CD4-positive, alpha-beta T cell treated with Interleukin-12 subunit alpha and Interleukin-12 subunit beta, for 1 hour (primary cell): Measurements from ENCODE around the gene PGP.

Source experiments
- DNase-seq: peaks from one replicate; pipeline ENCODE4 v3.0.0-alpha.2; 2020

PGP gene

DNA sequence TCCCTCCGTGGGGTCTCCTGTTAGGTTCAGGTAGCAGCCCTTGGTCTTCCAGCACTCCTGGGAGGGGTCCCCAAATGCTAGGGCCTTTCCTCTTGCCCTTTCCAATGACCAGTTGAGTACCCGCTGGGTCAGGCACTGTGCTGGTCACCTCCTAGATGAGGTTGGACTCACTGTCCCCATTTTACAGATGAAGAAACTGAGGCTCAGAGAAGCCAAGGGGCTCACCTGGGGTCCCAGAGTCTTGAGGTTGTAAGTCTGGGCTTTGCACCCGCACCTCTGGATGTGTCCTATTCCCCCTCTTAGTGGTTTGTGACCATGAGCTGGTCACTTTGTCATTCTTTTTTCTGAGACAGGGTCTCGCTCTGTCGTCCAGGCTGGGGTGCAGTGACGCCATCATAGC, 16.9 kb downstream of the PGP start:
- no peak for DNase-seq

DNA sequence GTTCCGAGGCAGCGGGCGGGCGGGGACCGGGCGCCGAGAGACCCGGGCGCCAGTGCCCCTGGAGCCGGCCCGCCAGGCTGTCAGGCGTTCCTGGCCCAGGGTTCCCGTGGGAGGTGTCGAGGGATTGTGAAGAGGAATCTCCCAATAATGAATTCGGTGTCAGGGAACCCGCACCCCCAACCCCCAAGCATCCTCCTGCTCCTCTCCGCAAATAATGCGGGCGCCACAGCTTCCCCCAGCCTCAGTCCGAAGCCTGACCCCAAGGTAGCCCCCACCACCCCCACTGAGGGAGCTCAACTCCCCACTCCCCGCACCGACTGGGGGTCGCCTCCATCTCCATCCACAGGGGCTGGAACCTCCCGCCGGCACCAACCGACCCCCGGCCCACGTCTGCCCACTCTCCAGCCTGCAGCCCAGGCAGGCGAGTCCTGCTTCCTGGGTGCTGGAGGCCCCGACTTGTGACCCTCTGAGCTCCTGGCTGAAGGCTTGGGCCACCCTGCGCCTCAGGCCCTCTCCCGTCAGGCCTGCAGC, 17.6 kb downstream of the PGP start:
- no peak for DNase-seq

DNA sequence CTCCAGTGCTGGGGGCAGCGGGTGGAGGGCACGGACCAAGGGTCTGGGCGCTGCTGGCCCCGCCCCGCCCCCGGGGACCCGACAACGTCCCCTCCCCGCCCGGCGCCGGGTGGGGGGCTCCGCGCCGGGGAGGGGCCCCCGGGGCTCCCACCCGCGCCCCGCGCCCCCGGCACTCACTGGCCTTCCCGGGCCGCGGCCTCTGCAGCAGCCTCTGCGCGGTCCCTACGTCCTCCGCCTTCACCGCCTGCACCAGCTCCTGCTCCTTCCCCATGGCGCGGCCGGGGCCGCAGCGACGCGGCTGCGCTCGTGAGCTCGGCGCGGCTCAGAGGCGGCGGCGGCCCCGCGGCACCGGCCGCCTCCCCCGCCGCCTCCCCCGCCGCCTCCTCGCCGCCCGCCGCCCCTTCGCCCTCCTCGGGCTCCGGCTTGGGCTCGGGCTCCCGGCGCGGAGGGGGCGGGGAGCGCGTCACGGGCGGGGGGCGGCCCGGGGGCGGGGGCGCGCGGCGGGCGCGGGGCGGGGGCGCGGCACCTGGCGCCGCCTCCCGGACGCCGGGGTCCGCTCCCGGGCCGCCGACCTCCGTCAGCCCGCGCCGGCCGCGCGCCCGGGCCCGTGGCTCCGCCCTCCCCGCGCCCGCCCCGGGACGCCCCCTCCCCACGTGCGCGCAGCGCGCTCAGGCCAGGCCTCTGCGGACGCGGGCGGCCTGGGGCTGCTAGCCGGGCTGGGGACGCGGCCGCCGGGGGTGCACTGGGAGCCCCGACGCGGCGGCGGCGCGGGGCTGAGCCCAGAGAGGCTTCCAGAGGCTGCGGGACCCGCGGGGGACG, 18.3 kb downstream of the PGP start, which contains the start of gene CASKIN1:
TSS of gene CASKIN1 (minus strand) at position 444 of the 819 bp plus-strand sequence. CDS start at position 271, 173 bp downstream.
- DNase-seq: peak; percentile 11

DNA sequence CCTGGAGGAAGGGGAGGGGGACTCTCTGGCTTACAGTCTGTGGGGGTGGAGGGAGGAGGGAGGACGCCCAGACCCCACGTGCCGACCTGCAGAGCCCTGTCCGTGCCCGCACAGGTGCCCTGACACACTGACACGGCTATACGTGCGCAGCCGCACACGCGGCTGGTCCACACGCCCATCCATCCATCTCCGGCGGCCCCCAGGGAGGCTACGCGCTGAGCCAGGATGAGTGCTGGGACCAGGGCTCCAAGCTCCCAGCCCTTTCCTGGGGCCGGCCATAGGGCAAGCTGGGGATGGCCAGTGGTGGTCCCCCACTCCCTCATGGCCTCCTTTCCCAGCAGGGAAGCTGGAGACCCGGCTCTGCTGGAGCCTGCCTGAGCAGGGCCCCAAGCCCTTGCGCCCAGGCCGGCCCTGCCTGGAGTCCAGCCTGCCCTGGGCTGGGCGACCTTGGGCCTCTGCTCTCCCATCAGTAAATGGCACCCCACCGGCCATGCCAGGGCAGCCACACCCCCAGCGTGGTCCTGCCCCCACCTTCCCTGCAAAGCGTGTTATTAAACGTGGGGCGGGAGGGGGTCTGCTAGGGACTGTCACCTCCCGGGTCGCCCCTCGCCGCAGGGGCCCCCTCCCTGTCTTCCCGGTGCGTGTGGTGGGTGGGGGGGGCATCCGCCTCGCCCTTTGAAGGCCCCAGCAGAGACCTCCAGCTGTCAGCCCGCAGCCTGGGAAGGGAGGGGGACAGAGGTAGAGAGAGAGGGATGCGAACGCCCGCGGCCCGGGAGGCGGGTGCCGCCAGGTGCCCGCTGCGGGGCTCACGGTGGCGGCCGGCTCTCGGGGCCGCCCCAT, 19.1 kb downstream of the PGP start:
- peak; percentile 5 for DNase-seq

DNA sequence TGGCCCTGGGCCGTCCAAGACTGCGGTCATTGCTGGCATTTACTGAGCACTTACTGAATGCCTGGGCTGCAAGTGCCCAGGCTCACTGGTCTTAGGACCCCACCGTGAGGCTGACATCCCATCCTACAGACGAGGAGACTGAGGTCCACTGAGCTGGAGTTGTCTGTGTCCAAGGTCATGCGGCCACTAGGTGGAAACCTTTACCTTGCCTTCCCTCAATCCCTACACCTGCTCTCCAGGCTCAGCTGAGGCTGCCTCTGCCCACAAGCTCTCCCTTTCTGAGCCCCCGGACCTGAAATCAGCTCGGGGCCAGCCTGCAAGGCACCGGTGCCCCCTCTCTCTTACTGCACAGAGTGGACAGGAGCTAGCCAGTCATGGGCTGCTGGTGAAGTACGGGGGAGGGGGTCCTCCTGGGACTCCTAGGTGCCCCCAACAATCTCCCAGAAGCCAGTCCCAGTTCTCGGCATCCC, 19.8 kb downstream of the PGP start:
- peak; percentile 70 for DNase-seq

DNA sequence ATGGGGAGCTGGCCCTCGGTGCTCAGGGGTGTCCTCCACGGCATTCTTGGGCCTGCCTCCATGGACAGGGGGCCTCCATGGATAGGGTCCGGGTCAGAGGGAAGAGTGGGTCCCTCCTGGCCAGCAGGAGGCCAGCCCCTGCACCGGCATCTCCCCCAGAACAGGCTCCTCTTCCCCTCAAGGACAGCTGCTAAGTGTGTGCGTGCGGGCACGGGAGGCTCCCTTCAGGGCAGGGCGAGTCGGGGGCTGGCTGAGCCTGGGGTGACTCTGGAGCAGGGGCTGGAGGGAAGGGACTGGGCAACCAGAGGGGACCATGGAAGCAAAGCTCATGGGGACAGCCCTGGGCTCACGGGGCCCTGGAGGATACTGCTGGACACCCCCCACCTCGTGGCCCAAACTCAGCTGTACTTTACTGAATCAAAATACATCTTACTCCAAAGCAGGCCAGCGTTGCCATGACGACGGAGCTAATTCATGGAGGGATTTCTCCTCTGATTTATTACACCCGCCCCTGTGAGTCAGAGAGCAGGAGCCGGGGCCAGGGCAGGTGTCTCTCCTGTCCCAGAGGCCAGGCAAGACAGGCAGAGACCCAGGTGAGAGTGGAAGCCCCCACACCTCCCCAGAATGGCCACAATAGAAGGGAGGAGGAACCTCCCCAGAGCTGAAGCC, 20.3 kb downstream of the PGP start:
- DNase-seq: no peak

DNA sequence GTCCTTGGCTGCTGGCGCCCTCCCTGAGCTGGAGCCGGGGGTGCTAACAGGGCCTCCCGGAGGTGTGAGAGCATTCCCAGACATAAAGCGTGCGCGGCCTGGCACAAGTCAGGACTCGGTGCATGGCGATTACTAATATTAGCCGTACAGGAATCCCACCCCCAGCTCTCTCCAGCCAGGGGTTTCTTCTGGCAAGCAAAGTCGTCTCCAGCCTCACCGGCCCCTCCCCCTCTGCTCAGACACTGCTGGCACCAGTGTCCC, 23.3 kb downstream of the PGP start:
- no peak for DNase-seq

DNA sequence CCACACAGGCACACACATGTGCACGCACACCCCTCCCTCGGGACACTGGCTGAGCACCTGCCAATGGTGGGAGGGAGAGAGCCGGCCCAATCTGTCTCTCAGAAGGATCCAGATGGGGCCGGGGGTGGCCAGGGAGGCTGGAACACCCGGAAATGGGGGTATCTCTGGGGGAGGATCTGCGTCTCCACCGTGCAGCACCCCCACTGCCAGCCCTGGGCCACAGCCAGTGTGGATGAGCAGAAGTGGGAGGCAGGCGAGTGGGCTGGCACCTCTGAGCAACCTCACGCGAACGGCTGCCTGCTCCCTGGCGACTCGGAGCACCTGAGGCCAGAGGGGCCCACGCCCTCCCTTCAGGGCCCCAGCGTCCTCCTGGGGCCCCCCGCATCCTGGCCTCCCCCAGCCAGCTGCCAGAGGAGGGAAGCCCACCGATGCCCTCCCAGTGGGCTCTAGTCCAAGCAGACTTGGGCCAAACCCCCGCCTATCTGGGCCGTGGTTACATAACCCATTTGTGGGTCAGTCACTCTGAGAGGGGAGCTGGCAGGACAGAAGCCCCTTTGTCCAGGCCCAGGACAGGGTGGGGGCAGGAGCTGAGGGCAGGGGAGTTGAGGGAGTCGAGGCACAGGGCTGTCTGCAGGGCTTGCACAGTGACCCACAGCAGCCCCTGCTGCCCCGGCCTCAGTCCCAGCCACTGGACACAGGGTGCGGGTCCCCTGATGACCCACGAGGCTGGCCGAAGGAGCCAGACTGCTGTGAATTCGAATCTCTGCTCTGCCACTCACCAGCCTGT, 23.8 kb downstream of the PGP start:
- DNase-seq: no peak

DNA sequence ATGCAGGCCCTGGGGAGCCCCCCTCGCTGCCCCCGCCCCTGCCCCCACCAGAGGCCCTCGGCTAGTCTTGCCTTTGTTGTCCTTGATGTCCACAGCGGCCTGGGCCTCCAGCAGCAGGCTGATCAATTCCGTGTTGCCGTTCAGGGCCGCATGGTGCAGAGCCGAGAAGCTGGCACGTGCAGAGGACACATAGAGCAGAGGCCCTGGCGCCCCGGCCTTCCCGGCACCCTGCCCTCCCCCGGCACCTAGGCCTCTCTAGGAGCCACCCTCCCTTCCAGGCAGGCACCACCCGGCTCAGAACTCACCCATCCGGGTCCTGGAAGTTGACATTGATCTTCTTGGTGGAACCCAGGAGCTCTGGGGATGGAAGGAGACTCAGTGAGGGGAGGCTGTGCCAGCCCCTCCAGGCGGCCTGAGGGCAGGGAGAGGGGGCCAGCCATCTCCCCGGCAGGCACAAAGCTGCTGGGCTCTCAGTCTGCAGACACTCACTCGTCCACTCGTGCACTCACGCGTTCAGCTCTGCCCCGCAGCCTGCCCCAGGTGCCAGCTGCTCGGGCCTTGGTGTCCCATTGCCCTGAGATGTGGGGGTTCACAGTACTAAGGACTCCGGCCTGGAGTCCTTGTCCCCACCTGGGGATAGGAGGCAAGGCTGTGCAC, 24.5 kb downstream of the PGP start:
- no peak for DNase-seq

DNA sequence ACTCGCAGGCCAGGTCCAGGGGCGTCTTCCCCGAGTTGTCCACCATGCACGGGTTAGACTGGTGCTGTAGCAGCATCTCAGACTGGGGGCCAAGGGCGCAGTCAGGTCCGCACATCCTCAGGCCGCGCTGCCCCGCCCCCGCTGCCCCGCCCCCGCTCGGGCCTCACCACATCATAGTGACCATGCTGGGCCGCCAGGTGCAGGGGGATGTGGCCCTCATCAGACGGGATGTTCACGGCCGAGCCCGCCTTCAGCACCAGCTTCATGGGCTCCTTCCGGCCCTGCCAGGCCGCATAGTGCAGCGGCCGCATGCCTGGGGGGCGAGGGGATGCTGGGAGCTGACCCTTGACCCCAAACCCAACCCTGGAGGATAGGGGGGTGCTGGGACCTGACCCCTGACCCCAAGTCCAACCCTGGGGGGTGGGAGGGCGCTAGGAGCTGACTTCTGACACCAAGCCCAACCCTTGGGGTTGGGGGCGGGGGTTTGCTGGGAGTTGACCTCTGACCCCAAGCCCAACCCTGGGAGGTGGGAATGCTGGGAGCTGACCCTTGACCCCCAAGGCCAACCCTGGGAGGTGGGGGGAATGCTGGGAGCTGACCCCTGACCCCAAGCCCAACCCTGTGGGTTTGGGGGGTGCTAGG, 25.3 kb downstream of the PGP start:
- no peak for DNase-seq

DNA sequence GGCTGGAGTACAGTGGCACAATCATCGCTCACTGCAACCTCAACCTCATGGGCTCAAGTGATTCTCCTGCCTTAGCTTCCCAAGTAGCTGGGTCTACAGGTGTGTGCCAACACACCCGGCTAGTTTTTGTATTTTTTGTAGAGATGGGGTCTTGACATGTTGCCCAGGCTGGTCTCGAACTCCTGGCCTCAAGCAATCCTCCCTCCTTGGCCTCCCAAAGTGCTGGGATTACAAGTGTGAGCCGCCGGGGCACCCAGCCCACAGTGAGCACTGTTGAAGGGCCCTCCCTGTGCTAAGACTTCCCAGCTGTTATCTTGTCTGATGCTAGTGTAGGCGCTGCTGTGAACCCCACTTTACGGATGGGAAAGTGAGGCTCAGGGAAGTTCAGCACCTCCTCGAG, 26.2 kb downstream of the PGP start:
- DNase-seq: no peak

DNA sequence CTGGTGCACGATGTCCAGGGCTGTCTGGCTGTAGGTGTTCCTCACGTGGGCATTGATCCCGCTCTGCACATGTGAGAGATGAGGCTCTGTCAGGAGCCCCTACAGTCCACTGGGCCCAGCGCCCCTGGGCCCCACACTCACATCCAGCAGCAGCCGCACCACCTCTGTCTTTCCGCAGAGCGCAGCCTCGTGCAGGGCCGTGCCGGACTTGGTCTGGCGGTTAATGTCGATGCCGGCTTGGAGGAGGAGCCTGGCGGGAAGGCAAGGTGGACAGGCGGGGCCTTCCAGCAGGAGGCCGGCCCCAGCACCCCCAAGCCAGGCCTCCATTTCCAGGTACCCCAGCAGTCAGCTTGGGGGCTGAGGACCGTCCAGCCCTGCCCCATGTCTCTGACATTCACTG, 27.4 kb downstream of the PGP start:
- DNase-seq: no peak

DNA sequence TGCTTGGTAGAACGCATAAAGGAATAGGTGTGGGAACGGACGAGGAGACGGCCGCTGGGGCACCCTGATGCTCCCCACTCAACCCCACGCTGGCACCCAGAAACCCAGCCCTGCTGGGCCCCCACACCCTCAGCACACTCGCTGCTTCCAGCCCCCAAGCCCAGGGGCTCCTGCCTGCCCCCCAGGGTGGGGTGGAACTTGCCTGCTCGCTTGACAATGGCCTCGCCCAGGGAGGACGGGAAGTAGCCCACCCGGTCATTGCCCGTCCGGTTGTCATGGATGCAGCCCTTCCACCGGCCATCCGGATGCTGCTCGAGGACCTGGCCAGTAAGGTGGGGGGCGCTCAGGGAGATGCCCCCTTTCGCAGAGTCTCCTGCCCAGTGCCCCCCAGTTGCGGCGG, 28.1 kb downstream of the PGP start:
- no peak for DNase-seq

DNA sequence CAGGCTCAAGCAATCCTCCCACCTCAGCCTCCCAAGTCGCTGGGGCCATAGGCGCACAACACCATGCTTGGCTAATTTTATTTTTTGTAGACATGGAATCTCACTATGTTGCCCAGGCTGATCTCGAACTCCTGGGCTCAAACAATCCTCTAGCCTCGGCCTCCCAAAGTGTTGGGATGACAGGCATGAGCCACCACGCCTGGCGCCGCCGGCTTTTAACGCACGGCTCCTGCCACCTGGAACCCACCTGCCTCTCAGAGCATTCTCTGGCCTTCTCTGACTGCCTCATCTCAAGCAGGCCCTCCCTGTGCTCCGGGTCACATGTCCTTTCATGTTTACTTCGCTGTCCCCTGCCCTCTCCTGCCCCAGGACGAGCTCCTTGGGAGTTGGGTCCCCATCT, 28.6 kb downstream of the PGP start:
- no peak for DNase-seq

DNA sequence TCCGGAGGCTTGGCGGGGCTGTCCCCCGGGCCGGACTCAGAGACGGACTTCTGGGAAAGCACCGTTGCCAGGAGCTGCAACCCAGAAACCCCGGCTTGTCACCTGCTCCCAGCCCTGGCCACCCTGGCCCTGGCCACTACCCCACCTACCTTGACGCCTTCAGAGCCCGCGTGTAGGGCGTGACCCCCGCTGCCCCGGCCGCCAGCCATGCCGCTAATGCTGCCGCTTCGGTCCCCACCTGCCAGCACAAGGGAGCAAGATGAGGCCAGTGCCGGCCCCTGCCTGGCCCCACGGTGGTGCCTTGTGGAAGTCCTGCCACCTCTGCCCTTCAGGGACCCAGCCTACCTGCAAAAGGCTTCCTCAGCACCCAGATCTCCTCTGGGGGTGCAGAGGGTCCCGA, 29.7 kb downstream of the PGP start:
- DNase-seq: no peak

DNA sequence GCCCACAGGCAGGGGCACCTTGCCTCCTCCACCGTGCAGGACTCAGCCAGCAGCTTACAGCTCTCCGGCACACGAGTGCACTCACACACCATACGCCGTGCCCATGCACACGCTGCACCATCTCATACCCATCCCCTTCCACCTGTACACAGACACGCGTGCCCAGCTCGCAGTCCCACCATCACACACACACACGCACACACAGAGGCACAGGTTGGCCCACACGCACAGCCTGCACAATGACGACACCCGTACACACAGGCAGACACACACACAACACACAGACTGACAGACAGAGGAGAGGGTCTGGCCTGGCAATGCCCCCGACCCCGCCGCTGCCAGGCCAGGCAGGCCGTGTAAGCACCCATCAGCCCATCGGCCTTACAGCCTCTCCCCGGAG, 30.3 kb downstream of the PGP start:
- no peak for DNase-seq

DNA sequence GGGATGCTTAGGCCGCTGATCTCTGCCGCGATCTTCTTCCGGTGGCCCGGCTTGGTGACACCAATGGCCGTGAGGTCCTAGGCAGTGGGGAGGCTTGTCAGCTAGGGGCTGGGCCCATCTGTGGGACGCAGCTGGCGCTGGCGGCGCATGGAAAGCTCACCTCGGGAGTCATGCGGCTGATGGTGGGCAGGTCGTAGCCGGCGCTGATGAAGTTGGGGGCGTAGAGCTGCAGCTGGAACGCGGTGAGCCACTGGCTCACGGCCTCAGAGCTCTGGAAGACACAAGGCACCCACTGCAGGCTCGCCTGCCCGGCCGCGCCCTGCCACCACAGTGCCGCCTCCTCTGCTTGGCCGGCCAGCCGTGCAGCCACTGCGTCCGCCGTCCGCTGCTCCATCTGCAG, 31.0 kb downstream of the PGP start:
- no peak for DNase-seq

DNA sequence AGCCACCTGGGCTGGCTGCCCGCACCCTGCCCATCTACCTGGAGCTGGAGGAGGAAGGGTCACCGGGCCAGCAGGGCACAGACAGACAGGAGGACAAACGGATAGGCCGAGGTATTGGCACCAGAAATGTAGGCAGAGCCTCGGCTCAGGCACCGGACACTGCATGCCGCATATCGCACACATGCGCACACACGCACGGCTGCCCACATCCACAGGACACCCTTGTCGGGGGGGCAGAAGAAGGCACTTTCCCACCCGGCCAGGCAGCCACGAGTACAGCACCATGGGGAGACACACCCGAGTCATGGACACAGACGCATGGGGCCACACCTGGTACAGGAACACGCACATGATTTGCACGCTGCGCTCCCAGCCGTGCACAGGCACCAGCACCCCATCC, 32.7 kb downstream of the PGP start:
- DNase-seq: no peak

DNA sequence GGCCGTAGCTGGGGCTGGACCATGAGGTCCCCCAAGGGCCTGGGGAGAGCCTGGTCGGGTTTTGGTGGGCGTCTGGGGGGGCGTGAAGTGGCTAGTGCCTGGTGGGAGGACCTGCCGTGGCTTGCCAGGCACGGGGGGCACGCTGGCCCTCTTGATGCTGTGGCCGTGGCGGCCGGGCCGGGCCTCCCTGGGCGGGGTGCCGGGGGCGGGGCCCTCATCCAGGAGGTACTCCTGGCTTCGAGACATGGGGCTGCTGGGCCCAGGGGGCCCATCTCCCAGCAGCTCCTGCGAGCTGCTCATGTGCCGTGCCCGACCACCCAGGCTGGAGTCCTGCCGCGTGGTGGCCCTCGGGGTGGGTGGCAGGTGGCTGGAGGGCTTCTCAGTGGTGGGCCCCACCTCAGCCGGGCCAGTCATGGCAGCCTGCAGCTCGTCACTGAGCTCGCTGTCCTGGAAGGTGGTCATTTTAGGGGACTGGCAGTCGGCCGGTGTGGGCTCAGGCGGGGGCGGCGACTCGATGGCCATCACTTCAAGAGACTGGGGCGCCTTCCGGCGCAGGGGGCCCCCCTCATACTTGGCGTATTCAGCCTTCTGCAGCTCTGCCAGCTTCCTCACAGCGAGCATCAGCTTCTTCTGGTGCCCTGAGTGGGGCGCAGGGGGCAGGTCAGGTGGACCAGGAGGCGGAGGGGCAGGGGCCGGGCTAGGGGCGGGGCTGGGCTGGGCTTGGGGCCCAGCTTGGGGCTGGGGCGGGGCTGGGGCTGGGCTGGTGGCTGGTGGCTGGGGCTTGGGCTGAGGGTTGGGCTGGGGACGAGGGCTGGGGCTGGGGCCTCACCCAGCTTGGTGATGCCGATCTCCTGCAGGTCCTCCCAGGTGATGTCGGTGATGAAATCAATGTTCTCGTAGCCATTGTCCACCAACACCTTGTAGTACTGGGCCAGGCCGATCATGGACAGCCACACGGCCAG, 33.4 kb downstream of the PGP start:
- no peak for DNase-seq

DNA sequence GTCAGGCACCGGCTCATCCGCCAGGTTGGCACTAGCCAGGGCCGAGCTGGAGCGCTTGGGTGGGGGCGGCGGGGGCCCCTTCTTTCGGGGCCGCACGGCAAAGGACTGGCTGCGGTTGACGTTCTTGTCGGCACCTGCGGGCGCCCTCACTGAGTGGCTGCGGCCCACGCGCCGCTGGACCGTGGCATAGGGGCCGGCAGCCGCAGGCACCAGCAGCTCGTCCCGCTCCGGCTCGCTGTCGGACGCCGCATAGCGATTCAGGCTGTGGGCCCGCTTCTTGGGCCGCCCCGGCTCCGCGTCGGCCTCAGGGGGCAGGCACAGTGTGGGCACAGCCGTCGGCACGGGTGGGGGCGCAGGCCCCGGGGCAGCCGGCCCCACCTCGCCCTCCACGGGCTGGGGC, 34.2 kb downstream of the PGP start:
- no peak for DNase-seq
